Inferior parietal cortex (tissue), 1 donor: ENCODE results near the gene RPLP1.

Experiments
- DNase-seq: peaks from one replicate; pipeline ENCODE4 v3.0.0-alpha.2; 2016; ENCODE audit errors: extremely low spot score

RPLP1 gene

DNA sequence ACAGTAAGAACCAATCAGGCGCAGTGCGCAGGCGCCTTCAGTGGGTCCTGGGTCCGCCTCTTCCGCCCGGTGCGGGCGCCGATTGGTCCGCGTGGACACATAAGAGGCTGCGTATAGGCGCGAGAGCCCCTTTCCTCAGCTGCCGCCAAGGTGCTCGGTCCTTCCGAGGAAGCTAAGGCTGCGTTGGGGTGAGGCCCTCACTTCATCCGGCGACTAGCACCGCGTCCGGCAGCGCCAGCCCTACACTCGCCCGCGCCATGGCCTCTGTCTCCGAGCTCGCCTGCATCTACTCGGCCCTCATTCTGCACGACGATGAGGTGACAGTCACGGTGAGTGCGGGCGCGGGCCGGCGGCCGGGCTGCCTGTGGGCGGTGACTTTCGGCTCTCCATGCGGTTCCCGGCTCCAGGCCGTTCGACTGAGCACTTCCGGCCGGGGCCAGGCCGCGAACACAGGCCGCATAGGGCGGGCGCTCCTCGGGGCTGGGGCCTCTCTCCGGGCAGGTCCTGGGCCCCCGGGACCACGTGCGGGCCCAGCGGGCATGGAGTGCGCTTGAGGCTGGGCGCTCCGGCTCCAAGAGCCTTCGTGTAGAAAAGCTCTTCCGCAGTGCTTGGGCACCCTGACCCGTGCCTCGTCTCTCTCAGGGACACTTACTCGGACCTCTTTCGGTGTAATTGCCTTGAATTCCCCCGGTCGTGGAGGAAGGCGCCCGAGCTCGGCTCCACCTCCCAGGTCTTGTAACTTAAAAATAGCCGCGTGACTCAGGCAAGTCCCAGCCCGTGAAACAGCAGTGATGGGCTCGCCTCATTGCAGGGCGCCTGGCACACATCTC, at the start of gene RPLP1:
Gene RPLP1, plus strand, starts transcription at position 127 of the 830 bp plus-strand sequence. Its CDS starts 131 bp downstream, at position 258.
- DNase-seq = peak; percentile 99

DNA sequence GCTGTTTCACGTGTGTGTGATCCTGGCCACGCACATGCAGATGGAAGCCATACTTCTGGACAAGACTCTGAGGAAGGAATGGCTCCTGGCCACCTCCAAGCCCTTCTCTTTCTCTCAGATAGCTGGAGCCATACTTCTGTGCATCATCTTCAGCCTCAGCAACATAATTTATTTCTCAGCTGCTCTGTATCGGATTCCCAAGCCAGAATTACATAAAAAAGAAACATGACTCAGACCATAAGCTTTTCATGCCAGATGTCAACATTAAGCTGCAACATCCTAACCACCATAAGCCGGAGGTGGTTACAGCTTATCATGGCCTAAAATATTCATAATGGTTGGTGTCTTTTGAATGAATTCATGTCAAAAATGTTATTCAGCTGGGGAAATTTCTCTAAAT, 49.0 kb upstream of the RPLP1 start:
- DNase-seq = peak; percentile 21

DNA sequence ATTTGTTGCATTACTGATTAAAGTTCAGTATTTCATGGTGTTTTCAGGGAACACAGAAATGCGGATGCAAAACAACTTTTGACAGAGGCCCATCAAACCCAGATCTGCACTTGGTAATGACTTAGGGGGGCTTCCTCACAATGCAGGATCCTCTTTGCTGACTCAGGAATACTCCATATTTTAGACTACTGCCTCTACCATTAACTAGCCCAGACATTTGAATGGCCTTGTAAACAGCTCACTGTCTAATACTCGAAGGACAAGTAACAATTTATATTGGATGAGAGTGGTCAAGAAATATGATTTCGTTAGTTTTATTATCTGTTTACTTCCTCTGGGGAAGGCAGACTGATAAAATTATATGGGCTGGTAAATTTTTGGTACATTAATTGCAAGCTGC, 47.5 kb upstream of the RPLP1 start:
- no peak for DNase-seq

DNA sequence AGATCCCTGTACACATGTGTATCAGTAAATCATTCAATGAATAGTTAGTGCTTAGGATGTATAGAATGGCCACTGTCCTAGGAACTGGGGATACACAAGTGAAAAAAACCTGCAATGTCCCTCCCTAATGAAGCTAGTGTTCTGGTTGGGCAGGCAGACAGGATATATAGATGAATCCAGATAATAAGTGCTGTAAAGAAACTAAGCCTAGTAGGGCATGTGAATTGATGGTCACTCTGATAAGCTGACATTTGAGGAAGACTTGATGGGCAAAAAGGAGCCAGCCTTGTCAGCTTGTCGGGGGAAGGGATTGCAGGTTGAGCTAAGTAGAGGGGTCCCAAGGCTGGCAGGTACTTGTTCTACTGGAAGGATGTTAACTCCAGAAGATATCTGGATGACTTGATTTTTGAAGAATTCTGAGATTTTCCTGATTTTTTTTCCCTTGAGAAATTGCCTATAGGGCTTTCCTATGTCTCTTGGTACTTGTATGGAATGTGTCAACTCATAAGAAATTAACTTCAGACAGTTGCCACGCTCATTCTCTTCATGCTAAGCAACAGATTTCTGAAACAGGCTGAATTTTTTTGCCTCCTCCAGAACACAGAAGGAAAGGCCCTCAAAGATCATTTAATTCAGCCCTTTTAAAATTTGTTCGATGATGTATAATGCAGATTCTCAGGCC, 44.8 kb upstream of the RPLP1 start:
- DNase-seq = no peak

GRCh38 chr15:69408841-69409240, 43.8 kb upstream of the RPLP1 start:
- DNase-seq = no peak

DNA sequence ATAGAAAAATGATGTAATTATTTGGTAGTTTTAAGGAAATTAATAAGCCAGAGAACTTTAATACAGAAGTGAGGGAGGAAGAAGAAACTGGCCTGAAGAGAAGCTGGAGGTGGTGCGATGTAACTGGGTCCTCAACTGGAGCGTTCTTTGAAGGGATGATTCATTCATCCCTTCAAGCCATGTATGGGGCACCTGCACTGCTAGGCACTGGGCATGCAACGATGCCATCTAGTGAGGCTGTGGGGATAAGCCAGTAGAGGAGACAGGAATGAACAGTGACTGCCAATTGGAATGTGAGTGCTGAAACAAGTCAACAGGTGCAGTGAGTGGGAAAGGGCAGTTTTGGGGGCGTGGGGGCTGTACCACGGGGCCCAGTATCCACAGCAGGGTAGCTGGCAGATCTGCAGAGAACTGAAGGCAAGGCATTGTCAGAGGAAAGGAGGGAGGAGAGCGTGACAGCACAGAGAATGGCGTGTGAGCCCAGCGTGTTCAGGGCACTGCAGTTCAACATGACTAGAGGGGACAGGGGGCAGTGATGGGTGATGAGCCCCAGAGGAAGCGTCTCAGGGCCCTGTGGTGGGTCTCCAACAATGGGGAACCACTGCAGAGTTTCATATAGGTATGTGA, 42.3 kb upstream of the RPLP1 start:
- DNase-seq = peak; percentile 27

DNA sequence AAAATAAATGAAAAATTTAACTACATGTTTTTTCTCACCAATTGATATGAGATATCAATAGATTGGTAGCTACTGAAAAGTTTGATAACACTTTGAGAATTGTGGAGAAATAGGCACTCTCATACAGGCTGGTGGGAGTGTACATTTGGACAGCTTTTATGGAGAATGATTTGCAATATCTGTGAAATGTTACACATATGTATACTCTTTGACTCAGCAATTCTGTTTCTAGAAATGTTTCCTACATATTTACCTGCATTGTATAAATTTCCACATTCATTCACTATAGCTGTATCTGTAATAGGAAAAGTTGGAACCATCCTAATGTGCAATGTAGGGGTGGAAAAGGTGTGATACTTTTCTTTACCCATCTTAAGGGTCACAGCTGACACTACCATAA, 40.3 kb upstream of the RPLP1 start:
- no peak for DNase-seq

DNA sequence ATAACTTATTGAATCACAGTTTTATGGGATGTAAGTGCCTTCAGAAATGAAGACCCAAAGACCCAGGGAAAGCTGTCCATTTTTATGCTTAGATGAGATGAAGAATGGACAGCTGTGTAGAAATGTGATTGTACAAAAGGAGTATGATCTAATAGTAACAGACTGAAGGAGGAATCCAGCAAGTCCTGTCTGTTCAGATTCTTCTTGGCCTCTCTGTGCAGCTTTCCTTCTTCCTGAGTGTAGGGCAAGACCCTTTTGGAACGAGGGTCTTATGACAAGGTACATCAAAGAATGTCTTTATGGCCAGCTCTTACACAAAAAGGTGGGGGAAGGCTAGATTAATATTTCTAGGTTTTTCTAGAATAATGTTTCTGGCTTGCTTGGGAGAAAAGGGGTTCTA, 39.9 kb upstream of the RPLP1 start:
- no peak for DNase-seq

- peak; percentile 85 for DNase-seq
Observed at GRCh38 chr15:69413822-69414700, 38.6 kb upstream of the RPLP1 start, which contains the start of gene KIF23. TSS of gene KIF23 (plus strand) at chr15:69414349. CDS start at chr15:69414466, 117 bp downstream.

DNA sequence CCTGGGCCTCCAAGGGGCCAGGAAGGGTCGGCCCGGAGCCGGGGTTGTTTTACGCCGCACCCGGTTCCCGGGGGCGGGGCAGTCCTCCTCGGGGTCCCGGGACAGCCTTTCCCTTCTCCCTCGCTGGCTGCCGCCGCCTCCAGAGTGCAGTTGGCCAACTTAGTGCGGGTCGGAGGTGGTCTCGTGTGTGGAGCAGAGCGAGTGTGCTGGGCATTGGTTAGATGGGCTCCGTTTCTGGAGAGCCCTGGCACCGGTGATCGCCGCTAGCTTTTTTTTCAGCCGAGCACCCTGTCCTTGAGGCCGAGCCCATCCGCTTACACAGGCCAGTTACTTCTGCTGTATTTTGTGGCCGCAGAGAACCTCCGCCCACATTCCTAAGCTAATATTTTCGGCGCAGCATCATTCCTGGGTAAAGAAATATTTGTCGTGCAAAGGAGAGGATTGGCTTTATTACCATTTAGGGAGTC, 37.9 kb upstream of the RPLP1 start:
- DNase-seq = no peak

- DNase-seq = no peak
Observed at GRCh38 chr15:69415381-69415780, 37.2 kb upstream of the RPLP1 start.

DNA sequence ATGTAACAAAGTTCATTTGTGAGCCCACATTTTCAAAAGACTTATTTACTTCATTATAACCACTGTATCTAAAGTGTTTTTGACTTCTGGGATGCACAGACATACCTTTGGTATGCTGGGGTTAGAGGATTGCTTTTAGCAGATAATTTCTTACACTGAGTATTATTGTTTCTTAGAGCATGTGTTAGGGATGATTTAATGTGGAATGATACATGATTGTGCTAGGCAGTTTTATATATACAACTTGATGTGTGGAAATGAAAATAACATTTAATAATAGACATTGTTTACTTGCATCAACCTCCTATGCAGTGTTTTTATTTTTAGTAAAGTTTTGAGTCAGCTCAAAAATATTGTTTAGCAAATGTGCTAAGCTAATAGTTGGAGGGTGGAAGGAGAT, 35.0 kb upstream of the RPLP1 start:
- DNase-seq = no peak

DNA sequence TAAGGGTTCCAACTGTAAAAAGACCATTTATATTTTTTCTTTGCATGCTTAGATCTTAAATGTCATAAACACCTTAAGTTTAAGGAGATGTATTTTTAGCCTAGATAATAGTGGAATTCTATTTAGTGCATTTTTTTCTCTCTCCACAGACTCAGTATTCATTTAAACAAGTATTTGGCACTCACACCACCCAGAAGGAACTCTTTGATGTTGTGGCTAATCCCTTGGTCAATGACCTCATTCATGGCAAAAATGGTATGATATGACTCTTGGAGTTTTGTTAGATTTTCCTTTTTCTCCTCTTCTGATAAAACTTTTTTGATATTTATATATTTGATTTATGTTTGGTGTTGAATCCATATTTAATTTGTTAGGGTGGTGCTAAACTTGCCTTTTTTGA, 31.1 kb upstream of the RPLP1 start:
- DNase-seq = no peak

- no peak for DNase-seq
Observed at GRCh38 chr15:69422336-69422895, 30.2 kb upstream of the RPLP1 start.

DNA sequence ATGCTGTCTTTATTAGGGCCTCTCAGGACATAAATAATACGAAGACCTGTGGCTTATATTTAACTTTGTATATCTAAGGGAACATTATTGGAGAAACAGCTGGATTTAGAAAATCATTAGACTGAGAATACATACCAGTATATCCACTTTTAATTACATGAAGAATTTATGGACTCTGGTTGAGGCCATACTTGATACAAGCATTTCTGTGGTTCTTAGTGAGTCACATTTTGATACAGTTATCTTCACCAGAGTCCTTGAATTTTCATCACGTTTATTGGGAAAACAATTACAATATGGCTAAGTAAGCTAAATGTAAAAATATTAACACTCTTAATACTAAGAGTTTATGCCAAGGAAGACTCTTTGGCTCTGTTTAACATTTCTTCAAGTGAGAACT, 28.6 kb upstream of the RPLP1 start:
- no peak for DNase-seq

DNA sequence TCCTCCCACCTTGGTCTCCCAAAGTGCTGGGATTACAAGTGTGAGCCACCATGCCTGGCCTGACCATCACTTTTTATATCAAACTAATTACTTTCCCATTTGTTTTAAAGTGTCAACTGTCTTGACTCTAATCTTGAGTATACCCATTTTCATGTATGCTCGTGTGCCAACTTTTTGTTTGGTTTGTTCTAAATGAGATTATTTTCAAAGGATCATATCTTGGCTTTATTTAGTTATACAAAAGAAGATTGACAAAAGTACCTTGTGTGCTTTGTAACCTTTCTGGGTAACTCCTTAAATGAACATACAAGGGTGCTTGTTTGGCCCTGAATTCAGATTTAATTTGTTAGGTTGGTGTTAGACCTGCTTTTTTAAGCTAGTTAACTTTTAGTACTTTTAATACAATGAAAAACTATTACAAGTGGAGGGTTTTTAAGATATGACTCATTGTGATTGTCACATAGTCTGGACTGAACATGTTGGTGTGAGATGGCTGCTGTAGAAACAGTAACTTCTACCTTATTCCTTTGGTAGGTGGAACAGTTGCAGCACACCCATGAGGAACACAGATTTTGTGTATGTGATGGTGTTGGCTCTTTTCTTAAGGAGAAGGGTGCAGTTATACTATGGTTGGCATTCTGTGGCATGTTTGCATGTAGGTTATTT, 27.7 kb upstream of the RPLP1 start:
- no peak for DNase-seq

- no peak for DNase-seq
Observed at GRCh38 chr15:69433831-69434230, 18.8 kb upstream of the RPLP1 start.

GRCh38 chr15:69434238-69434637, 18.4 kb upstream of the RPLP1 start:
- no peak for DNase-seq

GRCh38 chr15:69434679-69435078, 17.9 kb upstream of the RPLP1 start:
- DNase-seq = no peak

DNA sequence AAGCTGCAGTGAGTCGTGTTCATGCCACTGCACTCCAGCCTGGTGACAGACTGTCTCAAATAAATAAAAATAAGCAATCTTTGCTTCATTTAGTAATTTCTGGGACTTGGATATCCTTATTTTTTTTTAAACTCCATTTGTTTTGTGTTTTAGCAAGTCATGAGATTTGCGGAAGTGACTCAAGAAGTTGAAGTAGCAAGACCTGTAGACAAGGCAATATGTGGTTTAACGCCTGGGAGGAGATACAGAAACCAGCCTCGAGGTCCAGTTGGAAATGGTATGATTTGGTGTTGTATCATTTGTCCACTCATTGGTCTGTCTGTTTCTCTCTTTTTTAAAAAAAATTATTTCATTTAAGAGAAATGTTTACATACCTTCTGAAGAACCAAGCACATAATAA, 16.6 kb upstream of the RPLP1 start:
- no peak for DNase-seq

DNA sequence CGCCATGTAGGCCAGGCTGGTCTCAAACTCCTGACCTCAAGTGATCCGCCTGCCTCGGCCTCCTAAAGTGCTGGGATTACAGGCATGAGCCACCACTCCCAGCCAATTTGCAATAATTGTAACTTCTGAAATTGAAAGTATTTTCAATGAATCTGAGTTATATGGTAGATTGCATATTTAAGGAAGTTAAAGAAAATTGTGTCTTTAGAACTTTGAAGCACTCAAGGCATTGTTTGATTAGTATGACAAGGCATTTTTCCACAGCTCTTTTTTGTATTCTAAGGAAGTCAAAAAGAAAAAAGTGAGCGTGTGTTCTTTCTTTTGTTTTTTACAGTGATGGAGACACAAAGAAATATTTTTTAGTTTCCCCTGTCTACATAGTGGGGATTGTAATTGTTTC, 15.7 kb upstream of the RPLP1 start:
- DNase-seq = no peak
